Esophagus muscularis mucosa (tissue), 3 donors: ENCODE measurements around the gene ACVR1.

Source experiments
- POLR2A ChIP-seq: fragments of 450-650 bp; IDR thresholded peaks from one replicate; pipeline ENCODE4 v1.6.1; 2017; ENCODE audit warnings: antibody characterized with exemption, moderate library complexity, mild to moderate bottlenecking, low read depth
- POLR2AphosphoS5 ChIP-seq, 2 donors: sonication (generic); formaldehyde crosslinking; IDR thresholded peaks; one replicate each; pipeline ENCODE4 v1.6.1; 2017; ENCODE audit warnings: antibody characterized with exemption in 2 of 2
- TF ChIP-seq, protein P1 (sequence below), 3 experiments: fragments of 200-600 bp in 2 of 3; fragments of 450-650 bp in 1 of 3; sonication (generic) in 2 of 3; IDR thresholded peaks; one replicate each; pipeline ENCODE4 v1.5.1; 2017 to 2019; ENCODE audit warnings: antibody characterized with exemption in 3 of 3, mild to moderate bottlenecking in 2 of 3, moderate library complexity in 1 of 3

DNA sequence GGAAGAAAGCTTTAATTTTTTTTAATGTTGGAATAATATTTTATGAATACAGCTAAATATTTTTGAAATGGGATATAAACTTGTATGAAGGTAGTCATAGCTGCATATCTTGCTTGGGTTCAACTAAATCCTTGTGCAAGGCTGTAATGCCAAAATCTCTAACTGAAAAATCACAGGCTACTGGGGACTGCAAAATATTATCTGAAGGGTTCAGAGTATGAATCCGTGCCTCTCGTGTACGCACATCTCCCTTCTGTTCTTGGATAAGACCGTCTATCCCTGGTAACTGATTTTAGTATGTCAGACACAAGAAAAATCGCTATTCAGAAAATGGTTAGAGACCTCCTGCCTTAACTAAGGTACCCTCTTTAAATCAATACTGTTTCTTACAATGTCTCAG lies 71.8 kb downstream of the ACVR1 start:
- no peak for TF ChIP-seq POLR2A
- TF ChIP-seq, protein P1, sequence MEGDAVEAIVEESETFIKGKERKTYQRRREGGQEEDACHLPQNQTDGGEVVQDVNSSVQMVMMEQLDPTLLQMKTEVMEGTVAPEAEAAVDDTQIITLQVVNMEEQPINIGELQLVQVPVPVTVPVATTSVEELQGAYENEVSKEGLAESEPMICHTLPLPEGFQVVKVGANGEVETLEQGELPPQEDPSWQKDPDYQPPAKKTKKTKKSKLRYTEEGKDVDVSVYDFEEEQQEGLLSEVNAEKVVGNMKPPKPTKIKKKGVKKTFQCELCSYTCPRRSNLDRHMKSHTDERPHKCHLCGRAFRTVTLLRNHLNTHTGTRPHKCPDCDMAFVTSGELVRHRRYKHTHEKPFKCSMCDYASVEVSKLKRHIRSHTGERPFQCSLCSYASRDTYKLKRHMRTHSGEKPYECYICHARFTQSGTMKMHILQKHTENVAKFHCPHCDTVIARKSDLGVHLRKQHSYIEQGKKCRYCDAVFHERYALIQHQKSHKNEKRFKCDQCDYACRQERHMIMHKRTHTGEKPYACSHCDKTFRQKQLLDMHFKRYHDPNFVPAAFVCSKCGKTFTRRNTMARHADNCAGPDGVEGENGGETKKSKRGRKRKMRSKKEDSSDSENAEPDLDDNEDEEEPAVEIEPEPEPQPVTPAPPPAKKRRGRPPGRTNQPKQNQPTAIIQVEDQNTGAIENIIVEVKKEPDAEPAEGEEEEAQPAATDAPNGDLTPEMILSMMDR (IDR thresholded peaks at IDR 0.05) = no peak
- no peak for TF ChIP-seq POLR2AphosphoS5 (IDR thresholded peaks at IDR 0.05)
